GM12874 (cell line): ENCODE measurements around the gene E2F6.

ENCODE experiments used
- CTCF ChIP-seq: IDR thresholded peaks from 2 replicates; pipeline ENCODE4 v1.5.1; 2011; ENCODE audit warnings: low read depth, mild to moderate bottlenecking, control low read depth, low read length, moderate library complexity; ENCODE audit not compliant: insufficient read depth

Gene E2F6

GRCh38 chr2:11500702-11501303 lies 34.8 kb upstream of the E2F6 start:
- TF ChIP-seq CTCF = no peak

GRCh38 chr2:11499081-11499743 lies 33.3 kb upstream of the E2F6 start:
- no peak for TF ChIP-seq CTCF

DNA sequence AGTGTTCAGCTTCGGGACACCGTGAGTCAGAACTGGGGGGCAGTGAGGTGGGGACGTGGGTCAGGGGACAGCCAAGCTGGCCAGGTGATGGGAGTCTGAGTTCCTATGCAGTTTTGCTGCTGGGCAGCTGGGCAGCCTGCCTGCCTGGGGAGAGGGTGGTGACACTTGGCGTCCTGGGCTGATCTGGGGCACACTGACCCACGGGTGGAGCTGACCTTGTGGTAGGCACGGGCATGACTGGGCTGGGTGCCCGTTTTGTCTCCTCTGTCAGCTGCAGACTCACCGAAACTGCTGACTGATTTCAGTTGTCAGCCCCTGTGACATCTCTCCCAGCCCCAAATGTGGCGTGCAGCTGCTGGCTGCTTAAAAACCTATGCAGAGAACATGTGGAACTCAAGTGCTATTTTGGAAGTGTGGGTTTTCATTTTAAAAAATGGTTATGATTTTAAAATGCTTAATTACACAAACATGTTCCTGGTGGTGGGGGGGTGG lies 32.6 kb upstream of the E2F6 start:
- TF ChIP-seq CTCF = no peak

DNA sequence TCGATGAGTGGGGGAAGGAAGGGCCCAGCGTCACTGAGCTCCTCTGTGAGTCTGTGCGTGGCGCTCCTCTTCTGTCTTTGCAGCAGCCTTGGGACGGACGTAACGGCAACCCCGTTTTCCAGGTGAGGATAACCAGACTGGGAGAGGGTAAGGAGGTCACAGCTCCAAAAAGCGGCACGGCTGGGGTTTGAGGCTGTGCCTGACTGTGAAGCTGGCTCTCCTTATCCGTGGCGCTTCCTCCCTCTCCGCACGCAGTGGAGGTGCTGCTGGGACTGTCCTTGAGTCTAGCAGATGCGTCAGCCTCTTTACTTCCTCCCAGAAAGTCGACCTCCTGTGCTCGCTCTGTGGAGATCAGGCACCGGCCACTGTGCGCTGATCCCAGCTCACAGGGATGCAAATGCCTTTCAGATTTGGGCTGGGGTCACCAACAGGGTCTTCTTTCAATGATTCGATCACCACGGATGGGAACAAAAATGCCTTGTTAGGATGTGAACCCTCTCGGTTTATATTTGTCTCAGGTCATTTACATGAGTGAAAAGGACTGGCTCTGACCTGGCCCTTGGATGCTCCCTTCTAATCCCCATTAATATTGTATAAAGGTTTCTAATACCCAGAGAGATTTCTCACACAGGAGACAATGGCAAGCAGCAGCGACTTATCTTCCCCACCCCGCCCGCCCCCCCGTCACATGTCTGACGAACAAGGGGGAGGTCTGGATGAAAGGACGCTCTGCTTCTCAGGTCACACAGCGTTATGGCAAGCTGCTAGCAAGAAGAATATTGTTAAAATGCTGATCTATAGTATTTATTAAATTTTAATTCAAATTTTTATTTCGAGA lies 30.1 kb upstream of the E2F6 start:
- TF ChIP-seq CTCF = no peak

- TF ChIP-seq CTCF = no peak
These were observed 28.3 kb upstream of the E2F6 start for GRCh38 chr2:11494310-11494709.

DNA sequence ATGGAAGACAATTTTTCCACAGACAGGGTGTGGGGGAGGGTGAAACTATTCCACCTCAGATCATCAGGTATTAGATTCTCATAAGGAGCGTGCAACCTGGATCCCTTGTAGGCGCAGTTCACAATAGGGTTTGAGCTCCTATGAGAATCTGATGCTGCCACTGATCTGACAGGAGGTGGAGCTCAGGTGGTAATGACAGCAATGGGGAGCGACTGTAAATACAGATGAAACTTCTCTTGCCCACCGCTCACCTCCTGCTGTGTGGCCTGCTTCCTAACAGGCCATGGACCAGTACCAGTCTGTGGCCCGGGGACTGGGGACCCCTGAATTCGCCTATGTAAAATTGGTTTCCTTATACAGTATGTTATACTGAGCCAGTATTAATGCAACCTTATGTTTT lies 27.3 kb upstream of the E2F6 start:
- TF ChIP-seq CTCF = no peak

- no peak for TF ChIP-seq CTCF
These were observed 26.8 kb upstream of the E2F6 start for GRCh38 chr2:11492720-11493119.
